ENCODE data around the gene CCDC90B.
"Not testable (repeated sequence)": the region's sequence is repeated elsewhere in the genome, so short reads cannot be mapped to it uniquely, and the experiment has no call there.

- not testable (repeated sequence) for TF ChIP-seq CTCF (IDR thresholded peaks at IDR 0.05; ENCODE audit: borderline replicate concordance, extremely low read depth, low read length, poor library complexity, severe bottlenecking); EZH2 (IDR thresholded peaks at IDR 0.05; ENCODE audit: borderline replicate concordance, low read depth, low read length, severe bottlenecking)
These were observed 14.4 kb downstream of the CCDC90B start for GRCh38 chr11:83271734-83272133.

All from DND-41 (cell line).